ENCODE data around the gene SARDH. TPM values are rescaled to one million over a fixed set of nuclear protein-coding genes. Genes with fewer than 3 reads are reported as not detected.

The SARDH gene
- total RNA-seq, 1 experiment from 2014 or later, result 5.3 TPM

- Histone ChIP-seq H2AFZ (ENCODE audit: low read length) (no peak overlapping the region), H4K8ac (replicated peaks; ENCODE audit: insufficient read length, low read depth, low read length) (no peak overlapping the region), H2BK120ac (ENCODE audit: low read depth, low read length, poor library complexity, severe bottlenecking) (no peak overlapping the region), H2BK12ac (ENCODE audit: insufficient read length, low read depth, low read length) (no peak overlapping the region), H4K91ac (ENCODE audit: insufficient read length, low read depth, low read length) (no peak overlapping the region), H3K14ac (ENCODE audit: insufficient read depth, low read length) (no peak overlapping the region), H2AK5ac (ENCODE audit: insufficient read length, low read length) (no peak overlapping the region), H3K56ac (ENCODE audit: insufficient read length, low read depth, low read length) (no peak overlapping the region), H3K4me2 (ENCODE audit: insufficient read depth, insufficient read length, low read length) (no peak overlapping the region), H3K18ac (ENCODE audit: insufficient read length, low read depth, low read length) (no peak overlapping the region), H3K9me3 (ENCODE audit: control insufficient read depth, low read depth, low read length) (no peaks in the 10 kb centered on the region), H3K27ac (ENCODE audit: insufficient read length, low read depth, low read length) (no peak overlapping the region), H3K23me2 (ENCODE audit: insufficient read length, low read depth, low read length, poor library complexity, severe bottlenecking) (peaks cover 2% of the 10 kb centered on the region), H3K4me1 (ENCODE audit: insufficient read depth, low read length) (peaks cover 3% of the 10 kb centered on the region; the same call in 1 of the 2 replicates), H3K27me3 (ENCODE audit: insufficient read depth, low read length) (no peaks in the 10 kb centered on the region), H4K5ac (ENCODE audit: insufficient read length, low read depth, low read length) (no peak overlapping the region), H2BK5ac (ENCODE audit: insufficient read length, low read length) (no peak overlapping the region), H4K20me1 (ENCODE audit: control insufficient read depth, insufficient read depth, insufficient read length) (no peaks in the 10 kb centered on the region), H3K9ac (ENCODE audit: extremely low read depth, insufficient read length, low read length) (no peak overlapping the region), H3K23ac (ENCODE audit: insufficient read length, low read depth, low read length) (no peak overlapping the region), H2BK15ac (ENCODE audit: low read depth, low read length) (no peak overlapping the region), H3T11ph (ENCODE audit: low read length) (no peak overlapping the region), H3K79me2 (ENCODE audit: insufficient read depth, low read length) (no peaks in the 10 kb centered on the region), H3K4ac (ENCODE audit: low read depth, low read length) (no peak overlapping the region), H2BK20ac (ENCODE audit: low read depth, low read length, poor library complexity, severe bottlenecking) (no peak overlapping the region), H3K79me1 (ENCODE audit: insufficient read depth, low read depth, low read length, poor library complexity, severe bottlenecking) (no peaks in the 10 kb centered on the region)
- Mint-ChIP-seq H3K9me3 (no peaks in the 10 kb centered on the region; a peak in 1 of 5 replicates), H3K4me1 (peaks cover 10 to 39% of the 10 kb centered on the region in 2 experiments), H3K27me3 (ENCODE audit: low read depth) (peaks cover 3% of the 10 kb centered on the region; the same call in 1 of the 2 replicates), H3K27ac (no peak overlapping the region), H3K4me3 (peak overlapping the region in 1 of 2 experiments; percentile 33; a peak in 2 of 5 replicates), H3K36me3 (ENCODE audit: insufficient read depth in 1 of 3, low read depth in 3 of 3) (peaks cover 0 to 2% (median 0%) of the 10 kb centered on the region in 3 experiments; a peak in 1 of 7 replicates)
- WGBS (ENCODE audit: extremely low coverage, insufficient read length, low lambda C conversion rate), result no CpG with 5 or more reads among the region's 8 CpGs
- no peak for DNase-seq
- no peak for TF ChIP-seq CTCF (conservative IDR thresholded peaks at IDR 0.05)
Measured at GRCh38 chr9:133735931-133736330, 2.2 kb downstream of the SARDH start.

Data from H9 (cell line).